CD4-positive, alpha-beta T cell (primary cell): ENCODE measurements around the gene S100A3. TPM values are rescaled to one million over a fixed set of nuclear protein-coding genes. Genes with fewer than 3 reads are reported as not detected.
"Not testable (repeated sequence)": the region's sequence is repeated elsewhere in the genome, so short reads cannot be mapped to it uniquely, and the experiment has no call there.

Experiments
- ATAC-seq: fragments of 200-7000 bp; cut with Tn5 transposase; one replicate; pipeline ENCODE4 v1.10.0; 2022; ENCODE audit warnings: mild to moderate bottlenecking; ENCODE audit not compliant: poor library complexity
- CTCF ChIA-PET: fragments of 350-600 bp; sonication (Branson Sonifier 250); formaldehyde crosslinking; loops from one replicate; lab custom pipeline; 2021; ENCODE audit warnings: antibody characterized with exemption, inconsistent platforms; lab: Charles Lee
- POLR2A ChIA-PET: fragments of 350-600 bp; sonication (Branson Sonifier 250); formaldehyde crosslinking; loops from one replicate; lab custom pipeline; 2021; ENCODE audit warnings: antibody characterized with exemption, inconsistent platforms; lab: Charles Lee
- DNase-seq, 14 experiments: peaks; one replicate each; pipeline ENCODE4 v3.0.0-alpha.2; 2013 to 2020; ENCODE audit warnings: mixed read lengths in 2 of 14
- H3K27ac ChIP-seq, 2 donors: one replicate each; pipeline versions ENCODE4 v1.5.1 to v1.7.0; 2013; ENCODE audit warnings: low read length in 2 of 2, low read depth in 1 of 2, mild to moderate bottlenecking in 1 of 2
- H3K27me3 ChIP-seq, 2 experiments: 1 replicate in 1 of 2; 2 replicates in 1 of 2; pipeline versions ENCODE4 v1.6.1 to v1.7.0; 2013; ENCODE audit warnings: low read length in 2 of 2, control low read depth in 1 of 2, mild to moderate bottlenecking in 1 of 2, moderate library complexity in 1 of 2; ENCODE audit not compliant: insufficient read depth in 2 of 2, control insufficient read depth in 1 of 2
- H3K36me3 ChIP-seq: one replicate; pipeline ENCODE4 v1.6.1; 2013; ENCODE audit warnings: low read length, control low read depth; ENCODE audit not compliant: insufficient read depth
- H3K4me1 ChIP-seq: one replicate; pipeline ENCODE4 v1.6.1; 2013; ENCODE audit warnings: low read length, control low read depth; ENCODE audit not compliant: insufficient read depth
- H3K4me3 ChIP-seq: one replicate; pipeline ENCODE4 v1.5.1; 2013; ENCODE audit warnings: mild to moderate bottlenecking, low read length, moderate library complexity
- H3K9me3 ChIP-seq, 2 experiments: 1 replicate in 1 of 2; 2 replicates in 1 of 2; pipeline versions ENCODE4 v1.6.1 to v1.7.0; 2013; ENCODE audit warnings: low read length in 2 of 2, mild to moderate bottlenecking in 2 of 2, control low read depth in 1 of 2, moderate library complexity in 1 of 2; ENCODE audit not compliant: control insufficient read depth in 1 of 2, insufficient read depth in 1 of 2
- H3K27ac Mint-ChIP-seq: one replicate; pipeline ENCODE4 v1.8.0; 2020; ENCODE audit warnings: mixed read lengths
- H3K27me3 Mint-ChIP-seq: one replicate; pipeline ENCODE4 v1.8.0; 2021; ENCODE audit warnings: mixed read lengths
- H3K36me3 Mint-ChIP-seq: one replicate; pipeline ENCODE4 v1.8.0; 2021; ENCODE audit warnings: low read depth, mixed read lengths
- H3K4me1 Mint-ChIP-seq: one replicate; pipeline ENCODE4 v1.8.0; 2021; ENCODE audit warnings: low read depth, mixed read lengths
- H3K4me3 Mint-ChIP-seq: one replicate; pipeline ENCODE4 v1.8.0; 2020; ENCODE audit warnings: mild to moderate bottlenecking, mixed read lengths
- H3K9me3 Mint-ChIP-seq: one replicate; pipeline ENCODE4 v1.8.0; 2020; ENCODE audit warnings: mixed read lengths
- CTCF ChIP-seq: fragments of 200-600 bp; IDR thresholded peaks from one replicate; pipeline ENCODE4 v1.8.0; 2022; ENCODE audit warnings: antibody characterized with exemption, mild to moderate bottlenecking
- intact Hi-C, 2 experiments: fragments of 100-400 bp; cut with DNase I in 1 of 2; cut with micrococcal nuclease in 1 of 2; formaldehyde crosslinking; loops; one replicate each; pipeline versions ENCODE4 v1.15.1 to v1.9.0; 2023 to 2025; cut with DNase I, micrococcal nuclease
- total RNA-seq, 174 experiments: library from RNA in 2 of 174; stranded (reverse) in 2 of 174; gene quantifications; one replicate each; pipeline ENCODE4 v1.2.3 and lab custom pipeline; 2021 to 2026

Gene S100A3
- total RNA-seq, 2 experiments from 2014 or later, result not detected

GRCh38 chr1:153577138-153577537, 28.1 kb upstream of the S100A3 start:
- Mint-ChIP-seq H3K27ac (no peak overlapping the region), H3K4me3 (no peak overlapping the region), H3K27me3 (peaks cover 27% of the 10 kb centered on the region), H3K9me3 (no peaks in the 10 kb centered on the region), H3K4me1 (peaks cover 8% of the 10 kb centered on the region), H3K36me3 (no peaks in the 10 kb centered on the region)
- intact Hi-C loops, result no loop called here
- Histone ChIP-seq H3K9me3 (no peaks in the 10 kb centered on the region), H3K4me1 (peaks cover 3% of the 10 kb centered on the region), H3K27me3 (peaks cover 0 to 10% of the 10 kb centered on the region in 2 experiments), H3K36me3 (no peaks in the 10 kb centered on the region), H3K4me3 (no peak overlapping the region), H3K27ac (no peak overlapping the region)
- POLR2A ChIA-PET, result no interaction called here
- no peak for TF ChIP-seq CTCF
- CTCF ChIA-PET, result interaction anchor here (1.0 kb wide), 1 partner anchor 67 kb away, joined by 3 read pairs; no protein-coding TSS in a partner anchor
- ATAC-seq (no peak), DNase-seq (no peak)

- H3K27ac Mint-ChIP-seq, H3K36me3 ChIP-seq, POLR2A ChIA-PET, intact Hi-C loops, H3K4me1 ChIP-seq, H3K4me1 Mint-ChIP-seq, H3K27ac ChIP-seq, H3K36me3 Mint-ChIP-seq, CTCF ChIA-PET, H3K9me3 Mint-ChIP-seq, ATAC-seq, H3K9me3 ChIP-seq, H3K4me3 Mint-ChIP-seq, H3K27me3 ChIP-seq, H3K4me3 ChIP-seq, DNase-seq: not testable (repeated sequence)
- peaks cover 27% of the 10 kb centered on the region for H3K27me3 Mint-ChIP-seq
Observed at GRCh38 chr1:153575497-153575896, 26.4 kb upstream of the S100A3 start.

GRCh38 chr1:153575081-153575491, 26.0 kb upstream of the S100A3 start:
- POLR2A ChIA-PET, H3K27ac Mint-ChIP-seq, H3K27me3 ChIP-seq, ATAC-seq, H3K9me3 ChIP-seq, H3K9me3 Mint-ChIP-seq, H3K4me1 Mint-ChIP-seq, H3K4me1 ChIP-seq, intact Hi-C loops, DNase-seq, H3K27ac ChIP-seq, H3K4me3 Mint-ChIP-seq, H3K4me3 ChIP-seq, H3K36me3 Mint-ChIP-seq, CTCF ChIA-PET, H3K36me3 ChIP-seq: not testable (repeated sequence)
- peaks cover 27% of the 10 kb centered on the region for H3K27me3 Mint-ChIP-seq

GRCh38 chr1:153573351-153573750, 24.3 kb upstream of the S100A3 start:
- intact Hi-C loops, result loop anchor here in 1 of 2 experiments (2.0 to 5.0 kb wide), 3 partner anchors 44 to 414 kb away; partner anchors contain the start of genes RAB13 and S100A14
- Histone ChIP-seq H3K27ac (no peak overlapping the region), H3K4me3 (no peak overlapping the region), H3K9me3 (no peaks in the 10 kb centered on the region), H3K36me3 (no peaks in the 10 kb centered on the region), H3K27me3 (peaks cover 0 to 9% of the 10 kb centered on the region in 2 experiments), H3K4me1 (peaks cover 9% of the 10 kb centered on the region)
- DNase-seq (no peak), ATAC-seq (no peak)
- POLR2A ChIA-PET, result interaction anchor here (1.9 kb wide), 1 partner anchor 38 kb away, joined by 8 read pairs; the partner anchor contains the start of gene S100A6
- no peak overlapping the region for H3K4me3 Mint-ChIP-seq
- H3K9me3 Mint-ChIP-seq, result no peaks in the 10 kb centered on the region
- H3K36me3 Mint-ChIP-seq, result no peaks in the 10 kb centered on the region
- peaks cover 17% of the 10 kb centered on the region for H3K27me3 Mint-ChIP-seq
- CTCF ChIA-PET, result interaction anchor here (1.2 to 1.5 kb wide), 2 partner anchors 42 to 154 kb away, joined by 3 to 9 read pairs; partner anchors contain the start of gene INTS3
- TF ChIP-seq CTCF, result no peak
- H3K27ac Mint-ChIP-seq, result no peak overlapping the region
- H3K4me1 Mint-ChIP-seq, result peaks cover 13% of the 10 kb centered on the region
